A549 (cell line): ENCODE results near the gene PRDM11.

Experiments used
- CTCF ChIP-seq: fragments of >200 bp; sonication (Bioruptor Twin); formaldehyde crosslinking; IDR thresholded peaks from 3 replicates; pipeline ENCODE4 v1.5.1; 2016
- EP300 ChIP-seq, 2 experiments: fragments of >200 bp; sonication (Bioruptor Twin); formaldehyde crosslinking; IDR thresholded peaks; 2 replicates in 1 of 2; 3 replicates in 1 of 2; pipeline ENCODE4 v1.6.1; 2016 to 2017
- HMGXB4 ChIP-seq: fragments of 250-450 bp; sonication (Bioruptor Pico); IDR thresholded peaks from 2 replicates; pipeline ENCODE4 v1.5.0; 2021; ENCODE audit warnings: mild to moderate bottlenecking, moderate library complexity, borderline replicate concordance
- HOXA7 ChIP-seq: fragments of 250-450 bp; sonication (Bioruptor Pico); IDR thresholded peaks from 2 replicates; pipeline ENCODE4 v1.5.0; 2020; ENCODE audit warnings: mild to moderate bottlenecking, moderate library complexity
- MAX ChIP-seq: IDR thresholded peaks from 2 replicates; pipeline ENCODE4 v1.6.1; 2012
- POLR2A ChIP-seq: IDR thresholded peaks from 2 replicates; pipeline ENCODE4 v1.6.1; 2012; ENCODE audit warnings: mild to moderate bottlenecking, low read length
- RCOR1 ChIP-seq: fragments of 150-350 bp; IDR thresholded peaks from 2 replicates; pipeline ENCODE4 v1.6.1; 2014; ENCODE audit warnings: antibody characterized with exemption, low read length, low read depth
- TP53 ChIP-seq: fragments of 250-450 bp; sonication (Bioruptor Pico); IDR thresholded peaks from 2 replicates; pipeline ENCODE4 v1.5.0; 2021; ENCODE audit warnings: mild to moderate bottlenecking, moderate library complexity
- ZC3H11A ChIP-seq: fragments of 450-650 bp; IDR thresholded peaks from 2 replicates; pipeline ENCODE4 v1.6.1; 2014; ENCODE audit warnings: antibody characterized with exemption, mild to moderate bottlenecking

GRCh38 chr11:45212566-45213315 lies 66.3 kb downstream of the PRDM11 start:
- peak; percentile 18; the same call in 1 of the 3 replicates for TF ChIP-seq CTCF
- TF ChIP-seq EP300 (IDR thresholded peaks at IDR 0.05): no peak
- no peak for TF ChIP-seq POLR2A
- TF ChIP-seq ZC3H11A: no peak
- TF ChIP-seq HOXA7 (CRISPR knock-in tag): no peak
- no peak for TF ChIP-seq HMGXB4 (CRISPR knock-in tag)
- TF ChIP-seq TP53 (CRISPR knock-in tag): no peak
- no peak for TF ChIP-seq RCOR1
- no peak for TF ChIP-seq MAX
